SK-N-SH treated with all-trans-retinoic acid at 6 μM for 48 hours (cell line): ENCODE measurements around the gene GIPC2.

Experiments
- ARNTL ChIP-seq: fragments of 450-650 bp; formaldehyde crosslinking; IDR thresholded peaks from 2 replicates; pipeline ENCODE4 v1.5.0; 2020; ENCODE audit warnings: low read depth, mild to moderate bottlenecking, moderate library complexity, borderline replicate concordance
- PPARA ChIP-seq: fragments of 250-450 bp; sonication (Bioruptor Pico); IDR thresholded peaks from 2 replicates; pipeline ENCODE4 v1.5.0; 2020; ENCODE audit warnings: mild to moderate bottlenecking, borderline replicate concordance
- RARB ChIP-seq: fragments of 250-450 bp; sonication (Bioruptor Pico); IDR thresholded peaks from 2 replicates; pipeline ENCODE4 v1.8.0; 2021; ENCODE audit warnings: mild to moderate bottlenecking, moderate library complexity
- SNAI2 ChIP-seq: fragments of 250-450 bp; sonication (Bioruptor Pico); IDR thresholded peaks from 2 replicates; pipeline ENCODE4 v1.5.0; 2020; ENCODE audit warnings: mild to moderate bottlenecking, moderate library complexity
- TCF4 ChIP-seq: fragments of 250-450 bp; sonication (Bioruptor Pico); IDR thresholded peaks from 2 replicates; pipeline ENCODE4 v1.8.0; 2021; ENCODE audit warnings: mild to moderate bottlenecking, moderate library complexity, borderline replicate concordance
- ZC3H10 ChIP-seq: fragments of 250-450 bp; sonication (Bioruptor Pico); IDR thresholded peaks from 2 replicates; pipeline ENCODE4 v1.5.1; 2021; ENCODE audit warnings: mild to moderate bottlenecking, moderate library complexity
- ZFP3 ChIP-seq: fragments of 250-450 bp; sonication (Bioruptor Pico); IDR thresholded peaks from 2 replicates; pipeline ENCODE4 v1.5.0; 2020; ENCODE audit warnings: mild to moderate bottlenecking, moderate library complexity
- ZFP30 ChIP-seq: fragments of 450-650 bp; formaldehyde crosslinking; IDR thresholded peaks from 2 replicates; pipeline ENCODE4 v1.5.0; 2022; ENCODE audit warnings: mild to moderate bottlenecking, moderate library complexity
- TF ChIP-seq, protein P1 (sequence below): fragments of 250-450 bp; sonication (Bioruptor Pico); IDR thresholded peaks from 2 replicates; pipeline ENCODE4 v1.5.1; 2021; ENCODE audit warnings: mild to moderate bottlenecking, moderate library complexity

DNA sequence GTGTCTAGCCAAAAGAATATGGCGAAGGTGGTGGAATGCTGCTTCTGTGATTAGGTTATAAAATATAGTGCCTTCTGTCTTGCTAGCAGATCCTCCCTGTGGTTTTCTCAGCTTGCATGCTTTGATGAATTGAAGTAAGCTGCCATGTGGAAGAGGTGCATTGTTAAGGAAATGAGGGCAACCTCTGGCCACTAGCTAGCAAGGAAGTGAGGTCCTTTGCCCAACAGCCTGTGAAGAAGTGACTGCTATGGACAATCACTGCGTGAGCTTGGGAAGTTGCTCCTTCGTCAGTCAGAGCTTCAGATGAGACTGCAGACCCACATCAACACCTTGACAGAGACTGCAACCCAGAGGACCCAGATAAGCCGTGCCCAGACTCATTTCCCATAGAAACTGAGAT lies 109.4 kb downstream of the GIPC2 start:
- TF ChIP-seq ZFP3 (no peak), ZC3H10 (CRISPR knock-in tag) (no peak), PPARA (no peak), RARB (no peak), SNAI2 (CRISPR knock-in tag) (no peak), ZFP30 (CRISPR knock-in tag) (no peak), TCF4 (CRISPR knock-in tag) (no peak), ARNTL (CRISPR knock-in tag) (no peak)
- TF ChIP-seq, protein P1, sequence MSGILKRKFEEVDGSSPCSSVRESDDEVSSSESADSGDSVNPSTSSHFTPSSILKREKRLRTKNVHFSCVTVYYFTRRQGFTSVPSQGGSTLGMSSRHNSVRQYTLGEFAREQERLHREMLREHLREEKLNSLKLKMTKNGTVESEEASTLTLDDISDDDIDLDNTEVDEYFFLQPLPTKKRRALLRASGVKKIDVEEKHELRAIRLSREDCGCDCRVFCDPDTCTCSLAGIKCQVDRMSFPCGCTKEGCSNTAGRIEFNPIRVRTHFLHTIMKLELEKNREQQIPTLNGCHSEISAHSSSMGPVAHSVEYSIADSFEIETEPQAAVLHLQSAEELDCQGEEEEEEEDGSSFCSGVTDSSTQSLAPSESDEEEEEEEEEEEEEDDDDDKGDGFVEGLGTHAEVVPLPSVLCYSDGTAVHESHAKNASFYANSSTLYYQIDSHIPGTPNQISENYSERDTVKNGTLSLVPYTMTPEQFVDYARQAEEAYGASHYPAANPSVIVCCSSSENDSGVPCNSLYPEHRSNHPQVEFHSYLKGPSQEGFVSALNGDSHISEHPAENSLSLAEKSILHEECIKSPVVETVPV: no peak
